Bone marrow (tissue), 2 donors: ENCODE data around the gene SLC35B1.
"Not testable (repeated sequence)": the region's sequence is repeated elsewhere in the genome, so short reads cannot be mapped to it uniquely, and the experiment has no call there.

ENCODE experiments used
- DNase-seq, 2 donors: peaks; one replicate each; lab custom pipeline; 2025; lab: John Stamatoyannopoulos, UW

The SLC35B1 gene

GRCh38 chr17:49699966-49700575 lies 7.7 kb downstream of the SLC35B1 start:
- DNase-seq: no peak

- no peak for DNase-seq
Observed at GRCh38 chr17:49698005-49698404, 9.8 kb downstream of the SLC35B1 start.

GRCh38 chr17:49696233-49696761 lies 11.5 kb downstream of the SLC35B1 start:
- peak in 1 of 2 donors; percentile 71 for DNase-seq

- DNase-seq: no peak
Observed at GRCh38 chr17:49695698-49696232, 12.0 kb downstream of the SLC35B1 start.

- DNase-seq: peak; percentile 12 to 64
Observed at GRCh38 chr17:49694847-49695697, 12.7 kb downstream of the SLC35B1 start.

- DNase-seq: no peak
Observed at GRCh38 chr17:49692751-49693150, 15.0 kb downstream of the SLC35B1 start.

- DNase-seq: no peak
Observed at GRCh38 chr17:49691677-49692191, 16.0 kb downstream of the SLC35B1 start.

- no peak for DNase-seq
Observed at GRCh38 chr17:49691086-49691676, 16.6 kb downstream of the SLC35B1 start.

GRCh38 chr17:49690256-49690655 lies 17.5 kb downstream of the SLC35B1 start:
- no peak for DNase-seq

- DNase-seq: no peak
Observed at GRCh38 chr17:49688848-49689247, 18.9 kb downstream of the SLC35B1 start.

- DNase-seq: peak in 1 of 2 donors; percentile 67
Observed at GRCh38 chr17:49687878-49688491, 19.8 kb downstream of the SLC35B1 start.

- no peak for DNase-seq
Observed at GRCh38 chr17:49681106-49681979, 26.4 kb downstream of the SLC35B1 start.

- no peak for DNase-seq
Observed at GRCh38 chr17:49680314-49680713, 27.4 kb downstream of the SLC35B1 start.

GRCh38 chr17:49677933-49678847 lies 29.6 kb downstream of the SLC35B1 start, which contains the start of gene SPOP:
Gene SPOP, minus strand, starts transcription at chr17:49678097. Its CDS starts 55,287 bp downstream, at chr17:49622810.
- peak; percentile 92 to 98 for DNase-seq

GRCh38 chr17:49677134-49677932 lies 30.4 kb downstream of the SLC35B1 start:
- peak; percentile 87 to 92 for DNase-seq

GRCh38 chr17:49676276-49676868 lies 31.4 kb downstream of the SLC35B1 start:
- peak in 1 of 2 donors; percentile 92 for DNase-seq

- no peak for DNase-seq
Observed at GRCh38 chr17:49674507-49674906, 33.3 kb downstream of the SLC35B1 start.

GRCh38 chr17:49673679-49674078 lies 34.1 kb downstream of the SLC35B1 start:
- DNase-seq: not testable (repeated sequence)
